Muscle layer of duodenum (tissue), 2 donors: Measurements from ENCODE around the gene MICALL2.

Source experiments
- H3K27ac ChIP-seq: one replicate; pipeline ENCODE4 v1.7.0; 2013; ENCODE audit warnings: mild to moderate bottlenecking, low read length
- H3K27me3 ChIP-seq: one replicate; pipeline ENCODE4 v1.7.0; 2013; ENCODE audit warnings: low read depth, mild to moderate bottlenecking, control low read depth, low read length
- H3K36me3 ChIP-seq, 2 donors: one replicate each; pipeline ENCODE4 v1.7.0; 2013; ENCODE audit warnings: low read length in 2 of 2, control low read depth in 1 of 2, mild to moderate bottlenecking in 1 of 2; ENCODE audit not compliant: insufficient read depth in 2 of 2, control insufficient read depth in 1 of 2
- H3K4me1 ChIP-seq, 2 donors: one replicate each; pipeline ENCODE4 v1.7.0; 2013; ENCODE audit warnings: low read length in 2 of 2, mild to moderate bottlenecking in 2 of 2, control low read depth in 1 of 2, moderate library complexity in 1 of 2; ENCODE audit not compliant: insufficient read depth in 2 of 2, control insufficient read depth in 1 of 2
- H3K4me3 ChIP-seq, 2 donors: one replicate each; pipeline ENCODE4 v1.7.0; 2013; ENCODE audit warnings: low read length in 2 of 2, low read depth in 1 of 2, mild to moderate bottlenecking in 1 of 2
- H3K9me3 ChIP-seq, 2 donors: one replicate each; pipeline ENCODE4 v1.7.0; 2013; ENCODE audit warnings: low read length in 2 of 2, control low read depth in 1 of 2, mild to moderate bottlenecking in 1 of 2; ENCODE audit not compliant: control insufficient read depth in 1 of 2
- donor health status: healthy.

The MICALL2 gene

DNA sequence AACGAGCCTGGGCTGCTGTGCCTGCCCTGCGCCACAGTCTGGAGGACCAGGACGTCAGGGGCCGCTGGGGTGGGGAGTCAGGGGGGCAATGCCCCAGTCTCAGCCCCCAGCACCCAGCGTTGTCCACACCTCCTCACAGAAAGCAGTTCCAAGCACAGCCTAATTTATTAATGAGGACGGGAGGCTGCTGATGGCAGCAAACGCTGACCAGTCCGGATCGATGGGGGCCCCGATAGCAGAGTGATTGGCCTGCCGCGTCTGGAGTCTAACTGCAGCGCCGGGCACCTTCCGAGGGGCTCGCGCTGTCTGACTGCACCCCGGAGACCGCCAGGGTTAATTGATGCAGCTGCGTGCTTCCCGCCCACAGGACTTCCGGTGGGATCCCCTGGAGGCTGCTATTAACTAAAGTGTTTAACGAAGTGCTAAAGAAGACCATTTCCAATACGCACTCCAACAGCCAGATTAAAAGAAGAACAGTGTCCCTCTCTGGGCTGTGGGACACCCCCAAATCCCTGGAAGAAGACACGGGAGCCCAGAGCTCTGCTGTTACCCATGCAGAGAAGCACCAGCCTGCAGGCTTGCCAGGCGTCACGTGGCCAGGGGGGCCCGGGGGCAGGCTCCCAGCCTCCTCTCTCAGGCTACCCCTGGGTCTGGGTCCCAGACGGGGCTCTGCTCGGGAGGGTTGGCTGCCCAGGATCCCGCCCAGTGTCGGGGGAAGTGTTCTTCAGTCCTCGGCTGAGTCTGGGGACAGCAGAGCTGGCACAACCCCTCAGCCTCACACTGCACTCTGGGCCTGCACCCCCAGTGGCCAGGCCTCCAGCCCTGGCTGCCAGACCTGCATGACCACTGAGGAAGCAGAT lies 63.8 kb downstream of the MICALL2 start:
- H3K27me3 ChIP-seq, result no peaks in the 10 kb centered on the region
- no peaks in the 10 kb centered on the region for H3K4me1 ChIP-seq
- H3K27ac ChIP-seq, result no peak overlapping the region
- H3K4me3 ChIP-seq, result no peak overlapping the region
- no peaks in the 10 kb centered on the region for H3K36me3 ChIP-seq
- peaks cover 3 to 34% of the 10 kb centered on the region in 2 donors for H3K9me3 ChIP-seq

GRCh38 chr7:1394371-1394770 lies 64.9 kb downstream of the MICALL2 start:
- H3K9me3 ChIP-seq, result peaks cover 3 to 34% of the 10 kb centered on the region in 2 donors
- no peaks in the 10 kb centered on the region for H3K27me3 ChIP-seq
- peak overlapping the region in 1 of 2 donors; percentile 38 for H3K4me3 ChIP-seq
- no peaks in the 10 kb centered on the region for H3K4me1 ChIP-seq
- no peak overlapping the region for H3K27ac ChIP-seq
- no peaks in the 10 kb centered on the region for H3K36me3 ChIP-seq

DNA sequence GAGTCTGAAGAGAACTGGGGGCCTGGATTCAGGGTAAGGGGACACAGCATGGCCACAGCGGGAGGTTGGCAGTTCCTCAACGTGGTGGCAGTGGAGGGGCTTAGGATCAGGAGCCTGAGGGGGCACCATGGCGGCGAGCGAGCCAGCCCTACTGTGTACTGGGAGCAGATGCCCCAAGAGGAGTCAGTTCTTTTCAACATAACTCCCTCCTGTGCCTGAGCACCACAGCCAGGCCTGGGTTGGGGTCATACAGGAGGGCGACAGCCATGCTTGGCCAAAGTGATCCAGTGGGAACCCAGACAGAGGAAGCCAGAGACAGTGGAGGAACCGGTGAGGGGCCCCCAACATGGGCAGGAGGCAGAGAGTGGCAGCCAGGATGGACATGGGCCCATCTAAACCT lies 65.8 kb downstream of the MICALL2 start:
- Histone ChIP-seq H3K36me3 (no peaks in the 10 kb centered on the region), H3K27me3 (no peaks in the 10 kb centered on the region), H3K9me3 (peaks cover 3 to 34% of the 10 kb centered on the region in 2 donors), H3K4me3 (no peak overlapping the region), H3K4me1 (no peaks in the 10 kb centered on the region), H3K27ac (no peak overlapping the region)

GRCh38 chr7:1392556-1392955 lies 66.7 kb downstream of the MICALL2 start:
- no peaks in the 10 kb centered on the region for H3K27me3 ChIP-seq

DNA sequence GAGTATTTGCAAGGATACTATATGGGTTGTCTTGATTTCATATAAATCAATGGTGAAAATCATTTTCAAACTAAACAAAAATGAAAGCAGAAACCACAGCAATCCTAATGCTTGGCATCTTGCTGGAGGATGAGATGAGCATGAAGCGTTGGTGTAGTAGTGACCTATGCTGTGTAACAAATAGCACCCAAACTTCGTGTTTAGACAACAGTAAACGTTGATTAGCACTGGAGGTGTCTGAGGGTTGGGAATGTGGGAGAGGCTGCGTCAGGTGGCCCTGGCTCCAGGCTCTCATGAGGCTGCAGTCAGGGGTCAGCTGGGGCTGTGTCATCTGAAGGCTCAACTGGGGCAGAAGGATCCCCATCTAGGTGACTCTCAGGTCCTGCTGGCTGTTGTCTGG lies 67.8 kb downstream of the MICALL2 start:
- Histone ChIP-seq H3K27ac (no peak overlapping the region), H3K36me3 (no peaks in the 10 kb centered on the region), H3K27me3 (no peaks in the 10 kb centered on the region), H3K4me3 (no peak overlapping the region), H3K4me1 (no peaks in the 10 kb centered on the region), H3K9me3 (peaks cover 3 to 34% of the 10 kb centered on the region in 2 donors)

More at GRCh38 chr7:1392556-1392955, 66.7 kb downstream of the MICALL2 start:
- no peak overlapping the region for H3K4me3 ChIP-seq
- no peaks in the 10 kb centered on the region for H3K4me1 ChIP-seq
- peaks cover 3 to 34% of the 10 kb centered on the region in 2 donors for H3K9me3 ChIP-seq
- no peak overlapping the region for H3K27ac ChIP-seq
- no peaks in the 10 kb centered on the region for H3K36me3 ChIP-seq

GRCh38 chr7:1388703-1389335 lies 70.5 kb downstream of the MICALL2 start:
- Histone ChIP-seq H3K27me3 (no peaks in the 10 kb centered on the region), H3K4me1 (no peaks in the 10 kb centered on the region), H3K27ac (no peak overlapping the region), H3K9me3 (peaks cover 0 to 18% of the 10 kb centered on the region in 2 donors), H3K36me3 (no peaks in the 10 kb centered on the region), H3K4me3 (no peak overlapping the region)

GRCh38 chr7:1388021-1388702 lies 71.1 kb downstream of the MICALL2 start:
- peaks cover 0 to 16% of the 10 kb centered on the region in 2 donors for H3K9me3 ChIP-seq
- H3K27me3 ChIP-seq, result no peaks in the 10 kb centered on the region
- H3K27ac ChIP-seq, result no peak overlapping the region
- no peaks in the 10 kb centered on the region for H3K36me3 ChIP-seq
- no peak overlapping the region for H3K4me3 ChIP-seq
- H3K4me1 ChIP-seq, result no peaks in the 10 kb centered on the region

DNA sequence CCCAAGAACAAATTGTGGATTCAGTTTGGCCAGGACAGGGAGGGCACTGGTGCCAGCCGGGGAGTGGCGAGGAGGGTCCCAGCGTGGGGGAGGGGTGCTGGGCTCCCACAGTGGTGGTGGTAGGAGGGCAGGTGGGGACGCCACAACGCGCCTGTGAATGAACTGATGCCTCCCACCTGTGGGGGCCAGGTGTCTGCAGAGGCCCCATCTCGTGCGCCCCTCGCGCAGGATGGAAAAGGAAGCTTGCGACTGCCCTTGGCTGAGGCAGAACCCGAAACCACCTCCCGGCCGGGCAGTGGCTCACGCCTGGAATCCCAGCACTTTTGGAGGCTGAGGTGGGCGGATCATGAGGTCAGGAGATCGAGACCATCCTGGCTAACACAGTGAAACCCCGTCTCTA lies 72.0 kb downstream of the MICALL2 start:
- Histone ChIP-seq H3K27ac (no peak overlapping the region), H3K27me3 (no peaks in the 10 kb centered on the region), H3K9me3 (peaks cover 0 to 14% of the 10 kb centered on the region in 2 donors), H3K4me3 (no peak overlapping the region), H3K36me3 (no peaks in the 10 kb centered on the region), H3K4me1 (no peaks in the 10 kb centered on the region)

DNA sequence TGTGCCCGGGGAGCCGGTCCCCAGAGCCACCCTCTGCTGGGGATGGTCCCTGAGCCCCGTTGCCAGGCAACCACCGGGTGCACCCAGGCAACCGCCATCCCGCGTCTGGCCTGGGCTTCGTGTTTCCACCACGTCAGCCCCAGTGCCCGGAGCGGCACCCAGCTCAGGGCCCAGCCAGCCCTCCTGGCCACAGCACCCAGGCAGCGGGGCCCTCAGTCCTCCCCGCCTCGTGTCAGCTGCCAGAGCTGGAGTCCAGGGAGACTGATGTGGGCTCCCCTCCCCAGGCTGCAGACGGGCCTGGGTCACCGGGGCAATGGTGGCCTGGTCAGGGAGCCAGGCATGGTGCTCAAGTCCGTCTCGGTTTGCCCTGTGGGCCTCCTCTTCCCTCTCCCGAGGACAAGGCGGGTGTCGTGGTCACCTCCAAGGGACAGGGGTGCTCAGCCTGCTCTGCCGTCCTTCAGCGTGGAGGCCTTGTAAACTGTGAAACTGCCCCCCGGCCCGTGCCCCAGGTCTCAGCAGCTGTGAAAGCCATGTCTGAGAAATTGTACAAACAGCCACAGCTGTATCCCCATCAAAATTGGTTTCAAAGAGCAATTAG lies 72.5 kb downstream of the MICALL2 start:
- Histone ChIP-seq H3K27ac (no peak overlapping the region), H3K9me3 (peaks cover 0 to 11% of the 10 kb centered on the region in 2 donors), H3K4me3 (no peak overlapping the region), H3K36me3 (no peaks in the 10 kb centered on the region), H3K27me3 (no peaks in the 10 kb centered on the region), H3K4me1 (no peaks in the 10 kb centered on the region)

- Histone ChIP-seq H3K27ac (no peak overlapping the region), H3K4me3 (no peak overlapping the region), H3K9me3 (peaks cover 0 to 5% of the 10 kb centered on the region in 2 donors), H3K4me1 (no peaks in the 10 kb centered on the region), H3K36me3 (no peaks in the 10 kb centered on the region), H3K27me3 (no peaks in the 10 kb centered on the region)
Measured at GRCh38 chr7:1385809-1386622, 73.3 kb downstream of the MICALL2 start.
